Measurements from ENCODE around the gene PHETA2.

DNA sequence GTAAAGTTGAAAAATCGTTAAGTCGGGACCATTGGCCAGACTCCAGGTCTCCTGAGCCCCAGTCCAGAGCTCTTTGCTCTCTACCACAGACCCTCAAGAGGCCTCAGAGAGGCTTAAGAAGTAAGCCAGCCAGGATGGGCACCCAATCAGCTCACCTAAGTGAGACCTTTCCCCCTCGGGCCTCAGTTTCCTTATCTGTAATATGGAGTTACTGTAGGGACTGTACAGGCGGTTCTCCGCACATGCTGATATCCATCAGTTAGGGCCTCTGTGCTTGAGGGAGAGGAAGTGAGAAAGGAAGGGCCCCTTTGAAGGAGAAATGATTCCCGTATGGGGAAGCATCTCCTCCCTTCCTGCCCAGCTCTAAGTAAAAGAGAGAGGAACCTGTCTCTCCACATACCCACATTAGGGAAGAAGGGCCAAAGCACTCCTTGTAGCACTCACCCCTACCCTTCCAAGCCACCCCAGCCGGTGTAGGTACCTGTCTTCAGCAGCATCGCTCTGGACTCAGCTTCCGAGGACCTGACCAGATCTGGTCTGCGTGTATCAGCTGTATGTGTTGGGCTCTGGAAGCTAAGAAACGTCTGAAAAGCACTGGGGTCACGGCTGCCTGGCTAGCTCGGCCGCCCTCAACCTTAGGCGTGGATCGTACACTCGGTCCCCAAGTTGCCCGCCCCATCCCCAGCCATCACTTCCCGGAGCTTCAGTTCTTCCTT lies 4.1 kb upstream of the PHETA2 start:
- TF ChIP-seq, protein P1, sequence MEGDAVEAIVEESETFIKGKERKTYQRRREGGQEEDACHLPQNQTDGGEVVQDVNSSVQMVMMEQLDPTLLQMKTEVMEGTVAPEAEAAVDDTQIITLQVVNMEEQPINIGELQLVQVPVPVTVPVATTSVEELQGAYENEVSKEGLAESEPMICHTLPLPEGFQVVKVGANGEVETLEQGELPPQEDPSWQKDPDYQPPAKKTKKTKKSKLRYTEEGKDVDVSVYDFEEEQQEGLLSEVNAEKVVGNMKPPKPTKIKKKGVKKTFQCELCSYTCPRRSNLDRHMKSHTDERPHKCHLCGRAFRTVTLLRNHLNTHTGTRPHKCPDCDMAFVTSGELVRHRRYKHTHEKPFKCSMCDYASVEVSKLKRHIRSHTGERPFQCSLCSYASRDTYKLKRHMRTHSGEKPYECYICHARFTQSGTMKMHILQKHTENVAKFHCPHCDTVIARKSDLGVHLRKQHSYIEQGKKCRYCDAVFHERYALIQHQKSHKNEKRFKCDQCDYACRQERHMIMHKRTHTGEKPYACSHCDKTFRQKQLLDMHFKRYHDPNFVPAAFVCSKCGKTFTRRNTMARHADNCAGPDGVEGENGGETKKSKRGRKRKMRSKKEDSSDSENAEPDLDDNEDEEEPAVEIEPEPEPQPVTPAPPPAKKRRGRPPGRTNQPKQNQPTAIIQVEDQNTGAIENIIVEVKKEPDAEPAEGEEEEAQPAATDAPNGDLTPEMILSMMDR (IDR thresholded peaks at IDR 0.05), result no peak
- no peak for TF ChIP-seq POLR2A (IDR thresholded peaks at IDR 0.05)
